ENCODE results near the gene TSGA10IP. TPM values are rescaled to one million over a fixed set of nuclear protein-coding genes. Genes with fewer than 3 reads are reported as not detected.
"Not testable (repeated sequence)": the region's sequence is repeated elsewhere in the genome, so short reads cannot be mapped to it uniquely, and the experiment has no call there.

Gene TSGA10IP
- total and polyA plus RNA-seq, 2 donors (not counting 1 experiment from before 2014, with no cell fraction given) = not detected

- H3K27ac ChIP-seq (ENCODE audit: low read length in 2 of 2); H3K79me2 ChIP-seq (ENCODE audit: control insufficient read depth, insufficient read depth, low read length); H3K27me3 ChIP-seq (replicated peaks in 1 of 4; ENCODE audit: control extremely low read depth in 1 of 4, control insufficient read depth in 3 of 4, insufficient read depth in 4 of 4, low read length in 3 of 4); DNase-seq; H3K4me3 ChIP-seq (ENCODE audit: control extremely low read depth in 1 of 5, extremely low read depth in 1 of 5, insufficient read depth in 1 of 5, low read depth in 2 of 5, low read length in 4 of 5); H3K4me2 ChIP-seq (replicated peaks; ENCODE audit: low read depth, low read length, poor library complexity, severe bottlenecking); H3K9me3 Mint-ChIP-seq (ENCODE audit: insufficient read depth); H3K36me3 ChIP-seq (replicated peaks in 1 of 2; ENCODE audit: control extremely low read depth in 1 of 2, control insufficient read depth in 1 of 2, extremely low read depth in 1 of 2, insufficient read depth in 2 of 2, low read length in 1 of 2); H3K9me3 ChIP-seq (ENCODE audit: control extremely low read depth in 1 of 3, control insufficient read depth in 2 of 3, insufficient read depth in 1 of 3, low read length in 2 of 3); H3K4me1 Mint-ChIP-seq; H3K27ac Mint-ChIP-seq; CTCF ChIA-PET; intact Hi-C loops (cut with micrococcal nuclease); H3K27me3 Mint-ChIP-seq; H3K9ac ChIP-seq (ENCODE audit: low read length); H3K4me3 Mint-ChIP-seq; ATAC-seq (ENCODE audit: low read depth); H2AFZ ChIP-seq (ENCODE audit: insufficient read depth, low read depth, low read length, poor library complexity, severe bottlenecking); H4K20me1 ChIP-seq (ENCODE audit: control insufficient read depth, insufficient read depth, low read length, poor library complexity, severe bottlenecking); H3K4me1 ChIP-seq (ENCODE audit: control insufficient read depth in 2 of 2, insufficient read depth in 2 of 2, low read length in 2 of 2): not testable (repeated sequence)
- POLR2A ChIA-PET = interaction anchor here (0.7 kb wide), 1 partner anchor 131 kb away, joined by 3 read pairs; no protein-coding TSS in a partner anchor
- WGBS (ENCODE audit: insufficient coverage) = 76% methylated on average over 2 of the region's 3 CpGs
Observed at GRCh38 chr11:65951641-65952040, 6.4 kb downstream of the TSGA10IP start.

GRCh38 chr11:65952052-65952521 is 6.8 kb downstream of the TSGA10IP start:
- Mint-ChIP-seq H3K27me3 (peaks cover 7% of the 10 kb centered on the region), H3K4me1 (peaks cover 10% of the 10 kb centered on the region), H3K27ac (no peak overlapping the region), H3K9me3 (ENCODE audit: insufficient read depth) (no peaks in the 10 kb centered on the region), H3K4me3 (no peak overlapping the region)
- DNase-seq (no peak), ATAC-seq (ENCODE audit: low read depth) (no peak)
- intact Hi-C loops (cut with micrococcal nuclease) = no loop called here
- CTCF ChIA-PET = no interaction called here
- H3K9me3 ChIP-seq (ENCODE audit: control extremely low read depth in 1 of 3, control insufficient read depth in 2 of 3, insufficient read depth in 1 of 3, low read length in 2 of 3) = peaks cover 0 to under 1% (median 0%) of the 10 kb centered on the region in 3 donors
- POLR2A ChIA-PET = interaction anchor here (0.7 kb wide), 1 partner anchor 132 kb away, joined by 3 read pairs; no protein-coding TSS in a partner anchor
- H3K27me3 ChIP-seq (replicated peaks in 1 of 4; ENCODE audit: control extremely low read depth in 1 of 4, control insufficient read depth in 3 of 4, insufficient read depth in 4 of 4, low read length in 3 of 4) = peaks cover 0 to 3% (median 0%) of the 10 kb centered on the region in 4 experiments
- no peak overlapping the region for H3K4me3 ChIP-seq (ENCODE audit: control extremely low read depth in 1 of 5, extremely low read depth in 1 of 5, insufficient read depth in 1 of 5, low read depth in 2 of 5, low read length in 4 of 5)
- no peaks in the 10 kb centered on the region for H3K36me3 ChIP-seq (replicated peaks in 1 of 2; ENCODE audit: control extremely low read depth in 1 of 2, control insufficient read depth in 1 of 2, extremely low read depth in 1 of 2, insufficient read depth in 2 of 2, low read length in 1 of 2)
- no peaks in the 10 kb centered on the region for H3K79me2 ChIP-seq (ENCODE audit: control insufficient read depth, insufficient read depth, low read length)
- no peak for TF ChIP-seq EZH2 (IDR thresholded peaks at IDR 0.05; ENCODE audit: borderline replicate concordance, insufficient read depth, low read depth, low read length, poor library complexity, severe bottlenecking)
- TF ChIP-seq CTCF (IDR thresholded peaks at IDR 0.05) = no peak
- no peak overlapping the region for H3K4me2 ChIP-seq (replicated peaks; ENCODE audit: low read depth, low read length, poor library complexity, severe bottlenecking)
- 87% methylated on average over 2 of the region's 6 CpGs for WGBS (ENCODE audit: insufficient coverage)
- peaks cover 9% of the 10 kb centered on the region in 2 donors for H3K4me1 ChIP-seq (ENCODE audit: control insufficient read depth in 2 of 2, insufficient read depth in 2 of 2, low read length in 2 of 2)
- no peak overlapping the region for H3K27ac ChIP-seq (ENCODE audit: low read length in 2 of 2)
- no peaks in the 10 kb centered on the region for H4K20me1 ChIP-seq (ENCODE audit: control insufficient read depth, insufficient read depth, low read length, poor library complexity, severe bottlenecking)
- H2AFZ ChIP-seq (ENCODE audit: insufficient read depth, low read depth, low read length, poor library complexity, severe bottlenecking) = no peak overlapping the region
- H3K9ac ChIP-seq (ENCODE audit: low read length) = no peak overlapping the region

Measured in B cell (primary cell).